Stomach (tissue), 9 donors: ENCODE data around the gene TNNT1. TPM values are rescaled to one million over a fixed set of nuclear protein-coding genes. Genes with fewer than 3 reads are reported as not detected.

ENCODE experiments used
- DNase-seq, 2 donors: peaks; one replicate each; pipeline versions ENCODE4 v3.0.0 to v3.0.0-alpha.2; 2013 to 2019
- H3K27ac ChIP-seq, 5 donors: fragments of 200-600 bp in 4 of 5; sonication (generic) in 4 of 5; one replicate each; pipeline ENCODE4 v1.5.1; 2013 to 2019; ENCODE audit warnings: mild to moderate bottlenecking in 1 of 5, moderate library complexity in 1 of 5
- H3K27me3 ChIP-seq, 3 donors: fragments of 200-600 bp; sonication (generic); one replicate each; pipeline ENCODE4 v1.5.1; 2017 to 2019; ENCODE audit warnings: mixed run types in 1 of 3
- H3K36me3 ChIP-seq, 4 donors: fragments of 200-600 bp; sonication (generic); 1 replicate in 3 of 4; 2 replicates in 1 of 4; pipeline ENCODE4 v1.5.1; 2016 to 2019
- H3K4me1 ChIP-seq, 4 donors: fragments of 200-600 bp; sonication (generic); one replicate each; pipeline ENCODE4 v1.5.1; 2016 to 2019
- H3K4me3 ChIP-seq, 4 donors: fragments of 200-600 bp; sonication (generic) in 3 of 4; one replicate each; pipeline ENCODE4 v1.5.1; 2016 to 2019; ENCODE audit warnings: mild to moderate bottlenecking in 1 of 4
- H3K9me3 ChIP-seq, 4 donors: fragments of 200-600 bp; sonication (generic); one replicate each; pipeline ENCODE4 v1.5.1; 2016 to 2019
- EP300 ChIP-seq: sonication (generic); formaldehyde crosslinking; IDR thresholded peaks from one replicate; pipeline ENCODE4 v1.6.1; 2017; ENCODE audit warnings: antibody characterized with exemption
- POLR2A ChIP-seq, 4 donors: fragments of 450-650 bp; IDR thresholded peaks; one replicate each; pipeline ENCODE4 v1.6.1; 2016; ENCODE audit warnings: antibody characterized with exemption in 4 of 4, control low read depth in 2 of 4, mild to moderate bottlenecking in 1 of 4, moderate library complexity in 1 of 4
- POLR2AphosphoS5 ChIP-seq, 3 donors: sonication (generic); formaldehyde crosslinking; IDR thresholded peaks; one replicate each; pipeline ENCODE4 v1.6.1; 2016; ENCODE audit warnings: antibody characterized with exemption in 3 of 3
- whole genome bisulfite sequencing, 5 donors: extraction: QIAGEN DNeasy Blood & Tissue Kit in 3 of 5; methylation state at CpG; one replicate each; pipeline versions ENCODE4 v1.1.5 to v1.1.7; 2013 to 2018; 5-methylcytosine and 5-hydroxymethylcytosine counted together
- intact Hi-C: fragments of 100-400 bp; cut with DNase I; formaldehyde crosslinking; loops from one replicate; pipeline ENCODE4 v1.15.1; 2023; ENCODE audit warnings: low total_unique reads
- polyA plus RNA-seq, 3 donors: library from polyadenylated mRNA; stranded (reverse); fragments of 200-250 nt; gene quantifications; one replicate each; pipeline ENCODE4 v1.2.3, GENCODE V29; 2013
- total RNA-seq, 5 donors: library from RNA; depleted of rRNA; stranded (reverse); fragments of >200 nt; gene quantifications; one replicate each; pipeline versions ENCODE4 v1.1.0 to v1.2.3, GENCODE V29; 2014 to 2016
- TF ChIP-seq, protein P1 (sequence below), 7 experiments: fragments of 450-650 bp in 4 of 7; fragments of 200-600 bp in 3 of 7; sonication (generic) in 3 of 7; IDR thresholded peaks; one replicate each; pipeline ENCODE4 v1.5.1; 2016 to 2019; ENCODE audit warnings: antibody characterized with exemption in 7 of 7, control low read depth in 2 of 7, mild to moderate bottlenecking in 1 of 7
- donor health status: healthy with polysubstance abuse.
- donor health status: Bipolar disorder and iron deficiency.
- donor health status: healthy.

TNNT1 gene
- total and polyA plus RNA-seq, 8 donors, result 0.87 to 19.6 (median 3.9) TPM; not detected in 4

- Histone ChIP-seq H3K27ac (no peak overlapping the region), H3K27me3 (peaks cover 33 to 100% (median 90%) of the 10 kb centered on the region in 3 donors), H3K36me3 (no peaks in the 10 kb centered on the region), H3K4me3 (no peak overlapping the region), H3K4me1 (peaks cover 15 to 37% (median 29%) of the 10 kb centered on the region in 4 donors), H3K9me3 (no peaks in the 10 kb centered on the region)
- 40 to 68% (median 57%) methylated on average over 34 to 43 of the region's 43 CpGs for WGBS, 5 donors
- intact Hi-C loops, result no loop called here
- TF ChIP-seq EP300 (no peak), POLR2A (IDR thresholded peaks at IDR 0.05) (no peak), POLR2AphosphoS5 (IDR thresholded peaks at IDR 0.05) (no peak)
- TF ChIP-seq, protein P1, sequence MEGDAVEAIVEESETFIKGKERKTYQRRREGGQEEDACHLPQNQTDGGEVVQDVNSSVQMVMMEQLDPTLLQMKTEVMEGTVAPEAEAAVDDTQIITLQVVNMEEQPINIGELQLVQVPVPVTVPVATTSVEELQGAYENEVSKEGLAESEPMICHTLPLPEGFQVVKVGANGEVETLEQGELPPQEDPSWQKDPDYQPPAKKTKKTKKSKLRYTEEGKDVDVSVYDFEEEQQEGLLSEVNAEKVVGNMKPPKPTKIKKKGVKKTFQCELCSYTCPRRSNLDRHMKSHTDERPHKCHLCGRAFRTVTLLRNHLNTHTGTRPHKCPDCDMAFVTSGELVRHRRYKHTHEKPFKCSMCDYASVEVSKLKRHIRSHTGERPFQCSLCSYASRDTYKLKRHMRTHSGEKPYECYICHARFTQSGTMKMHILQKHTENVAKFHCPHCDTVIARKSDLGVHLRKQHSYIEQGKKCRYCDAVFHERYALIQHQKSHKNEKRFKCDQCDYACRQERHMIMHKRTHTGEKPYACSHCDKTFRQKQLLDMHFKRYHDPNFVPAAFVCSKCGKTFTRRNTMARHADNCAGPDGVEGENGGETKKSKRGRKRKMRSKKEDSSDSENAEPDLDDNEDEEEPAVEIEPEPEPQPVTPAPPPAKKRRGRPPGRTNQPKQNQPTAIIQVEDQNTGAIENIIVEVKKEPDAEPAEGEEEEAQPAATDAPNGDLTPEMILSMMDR (IDR thresholded peaks at IDR 0.05), result no peak
- no peak for DNase-seq
Measured at GRCh38 chr19:55175117-55175867, 26.3 kb upstream of the TNNT1 start.

DNA sequence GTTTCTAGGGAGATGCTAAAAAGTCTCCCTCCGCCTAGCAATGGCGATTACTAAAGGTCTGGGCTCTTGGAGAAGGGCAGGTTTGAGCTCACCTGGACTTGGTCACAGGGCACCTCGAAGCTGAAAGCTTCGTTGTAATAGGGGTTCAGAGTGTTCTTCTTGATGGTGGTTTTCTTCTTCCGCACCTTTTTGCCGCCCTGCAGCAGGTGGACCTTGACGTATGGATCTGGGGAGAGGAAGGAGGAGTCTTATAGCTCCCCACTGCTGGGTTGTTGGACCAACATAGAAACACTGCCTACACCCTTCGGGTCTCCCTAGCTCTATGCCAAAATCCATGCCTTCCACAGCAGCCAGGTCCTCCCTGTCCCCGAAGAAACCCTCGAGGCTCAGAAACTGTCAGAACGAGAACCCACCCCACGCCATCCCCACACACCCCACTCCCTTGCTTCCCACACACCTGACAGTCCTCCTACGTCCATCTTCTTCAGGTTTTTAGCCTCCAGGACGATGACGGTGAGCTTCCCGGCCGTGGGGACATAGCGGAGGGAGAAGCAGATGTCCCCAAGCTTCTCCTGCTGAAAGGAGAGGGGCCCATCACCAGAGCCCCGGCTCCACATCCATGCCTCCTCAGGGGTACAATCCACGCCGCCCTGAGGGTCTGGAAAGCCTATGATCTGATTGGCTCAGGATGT lies 25.6 kb upstream of the TNNT1 start:
- peak overlapping the region in 1 of 4 donors; percentile 49 for H3K4me3 ChIP-seq

GRCh38 chr19:55173714-55174409 lies 24.9 kb upstream of the TNNT1 start:
- Histone ChIP-seq H3K9me3 (no peaks in the 10 kb centered on the region), H3K4me1 (peaks cover 6 to 23% (median 15%) of the 10 kb centered on the region in 4 donors), H3K4me3 (peak overlapping the region; percentile 25 to 49 (median 31)), H3K27ac (no peak overlapping the region), H3K27me3 (peaks cover 30 to 100% (median 90%) of the 10 kb centered on the region in 3 donors), H3K36me3 (no peaks in the 10 kb centered on the region)
- peak; percentile 43 to 67 for DNase-seq
- TF ChIP-seq EP300, result no peak
- TF ChIP-seq POLR2A (IDR thresholded peaks at IDR 0.05), result no peak
- no peak for TF ChIP-seq POLR2AphosphoS5 (IDR thresholded peaks at IDR 0.05)
- TF ChIP-seq, protein P1 (IDR thresholded peaks at IDR 0.05), result no peak
- intact Hi-C loops, result no loop called here
- WGBS, 5 donors, result 1 to 5% (median 2%) methylated on average over 18 to 37 of the region's 37 CpGs

More for the DNA sequence above, 25.6 kb upstream of the TNNT1 start:
- Histone ChIP-seq H3K27ac (no peak overlapping the region), H3K4me1 (peaks cover 10 to 30% (median 22%) of the 10 kb centered on the region in 4 donors), H3K27me3 (peaks cover 27 to 100% (median 90%) of the 10 kb centered on the region in 3 donors), H3K36me3 (no peaks in the 10 kb centered on the region), H3K9me3 (no peaks in the 10 kb centered on the region)
- TF ChIP-seq POLR2AphosphoS5 (IDR thresholded peaks at IDR 0.05) (no peak), EP300 (no peak), POLR2A (IDR thresholded peaks at IDR 0.05) (no peak)
- TF ChIP-seq, protein P1 (IDR thresholded peaks at IDR 0.05), result no peak
- intact Hi-C loops, result no loop called here
- no peak for DNase-seq
- 42 to 66% (median 57%) methylated on average over 21 of the region's 21 CpGs for WGBS, 5 donors

DNA sequence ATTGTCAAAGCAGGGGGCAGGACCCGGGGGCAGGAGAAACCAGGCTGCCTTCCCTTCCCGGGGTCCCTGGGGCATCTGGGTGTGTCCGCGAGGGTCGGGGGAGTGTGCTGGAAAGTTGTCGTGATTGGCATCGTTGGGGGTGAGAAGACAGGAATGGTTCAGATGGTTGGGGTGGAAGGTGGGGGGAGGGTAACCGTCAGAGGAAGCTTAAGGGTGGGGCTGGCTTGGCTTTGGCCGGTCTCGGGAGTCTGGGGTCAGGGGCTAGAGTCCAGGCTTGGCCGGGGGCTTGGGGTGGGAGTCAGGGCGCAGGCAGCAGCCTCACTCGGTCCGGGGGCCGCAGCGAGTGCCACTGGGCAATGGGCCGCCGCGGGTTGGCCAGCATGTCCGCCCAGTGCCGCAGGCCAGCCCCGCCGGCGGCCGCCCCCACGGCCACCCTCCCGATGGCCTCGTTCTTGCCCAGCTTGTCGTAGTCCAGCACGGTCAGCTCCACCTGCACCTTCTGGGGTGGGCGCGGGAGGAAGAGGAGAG lies 24.2 kb upstream of the TNNT1 start:
- TF ChIP-seq EP300 (no peak), POLR2A (IDR thresholded peaks at IDR 0.05) (no peak), POLR2AphosphoS5 (IDR thresholded peaks at IDR 0.05) (no peak)
- TF ChIP-seq, protein P1 (IDR thresholded peaks at IDR 0.05), result no peak
- Histone ChIP-seq H3K4me1 (peaks cover 6 to 20% (median 12%) of the 10 kb centered on the region in 4 donors), H3K27me3 (peaks cover 36 to 100% (median 89%) of the 10 kb centered on the region in 3 donors), H3K9me3 (no peaks in the 10 kb centered on the region), H3K4me3 (peak overlapping the region; percentile 25 to 49 (median 31)), H3K36me3 (no peaks in the 10 kb centered on the region), H3K27ac (no peak overlapping the region)
- DNase-seq, result no peak
- intact Hi-C loops, result no loop called here
- 2 to 5% (median 2%) methylated on average over 13 to 32 of the region's 32 CpGs for WGBS, 5 donors
